Measurements from ENCODE around the gene NLRP7.
"Not testable (repeated sequence)": the region's sequence is repeated elsewhere in the genome, so short reads cannot be mapped to it uniquely, and the experiment has no call there.

NLRP7 gene

GRCh38 chr19:54905421-54905802 lies 41.9 kb downstream of the NLRP7 start:
- no peak overlapping the region for H3K4me3 ChIP-seq (ENCODE audit: low read length)
- no peaks in the 10 kb centered on the region for H4K20me1 ChIP-seq (ENCODE audit: insufficient read depth, low read length)
- TF ChIP-seq CTCF (IDR thresholded peaks at IDR 0.05; ENCODE audit: low read length) (no peak), EZH2phosphoT487 (IDR thresholded peaks at IDR 0.05; ENCODE audit: low read length) (no peak), EZH2 (optimal IDR thresholded peaks at IDR 0.05; ENCODE audit: low read depth, low read length) (no peak)
- no peaks in the 10 kb centered on the region for H3K9me3 ChIP-seq (replicated peaks; ENCODE audit: insufficient read depth, low read length)
- H3K9ac ChIP-seq (ENCODE audit: low read length): no peak overlapping the region
- no peaks in the 10 kb centered on the region for H3F3A ChIP-seq (ENCODE audit: insufficient read depth, low read length)
- no peaks in the 10 kb centered on the region for H3K9me2 ChIP-seq (replicated peaks; ENCODE audit: insufficient read depth, low read length)
- no peak overlapping the region for H3K4me2 ChIP-seq (ENCODE audit: low read depth, low read length)
- H3K27ac ChIP-seq (ENCODE audit: low read length): no peak overlapping the region
- H3K27me3 ChIP-seq (replicated peaks; ENCODE audit: insufficient read depth, low read length): peaks cover 46% of the 10 kb centered on the region
- no peaks in the 10 kb centered on the region for H3K4me1 ChIP-seq (ENCODE audit: low read length)
- H3K36me3 ChIP-seq (replicated peaks; ENCODE audit: insufficient read depth, low read length): no peaks in the 10 kb centered on the region
- no peak for DNase-seq
- no peak overlapping the region for H2AFZ ChIP-seq (ENCODE audit: low read length)
- no peaks in the 10 kb centered on the region for H3K79me2 ChIP-seq (ENCODE audit: low read length)

GRCh38 chr19:54904261-54904660 lies 43.1 kb downstream of the NLRP7 start:
- not testable (repeated sequence) for H3K9ac ChIP-seq (ENCODE audit: low read length); DNase-seq; H3K79me2 ChIP-seq (ENCODE audit: low read length); H3K36me3 ChIP-seq (replicated peaks; ENCODE audit: insufficient read depth, low read length); H3K27ac ChIP-seq (ENCODE audit: low read length); H4K20me1 ChIP-seq (ENCODE audit: insufficient read depth, low read length); H3K9me3 ChIP-seq (replicated peaks; ENCODE audit: insufficient read depth, low read length); H3K4me3 ChIP-seq (ENCODE audit: low read length); H3F3A ChIP-seq (ENCODE audit: insufficient read depth, low read length); H3K9me2 ChIP-seq (replicated peaks; ENCODE audit: insufficient read depth, low read length); H3K4me1 ChIP-seq (ENCODE audit: low read length); H2AFZ ChIP-seq (ENCODE audit: low read length); H3K4me2 ChIP-seq (ENCODE audit: low read depth, low read length)
- H3K27me3 ChIP-seq (replicated peaks; ENCODE audit: insufficient read depth, low read length): peaks cover 50% of the 10 kb centered on the region

- H2AFZ ChIP-seq (ENCODE audit: low read length): no peak overlapping the region
- TF ChIP-seq EZH2phosphoT487 (IDR thresholded peaks at IDR 0.05; ENCODE audit: low read length) (no peak), CTCF (IDR thresholded peaks at IDR 0.05; ENCODE audit: low read length) (no peak), EZH2 (optimal IDR thresholded peaks at IDR 0.05; ENCODE audit: low read depth, low read length) (no peak)
These were observed 44.0 kb downstream of the NLRP7 start for GRCh38 chr19:54903303-54903702.

GRCh38 chr19:54902061-54902460 lies 45.3 kb downstream of the NLRP7 start:
- Histone ChIP-seq H3K36me3 (replicated peaks; ENCODE audit: insufficient read depth, low read length) (no peaks in the 10 kb centered on the region), H3K27me3 (replicated peaks; ENCODE audit: insufficient read depth, low read length) (peaks cover 51% of the 10 kb centered on the region), H4K20me1 (ENCODE audit: insufficient read depth, low read length) (no peaks in the 10 kb centered on the region), H3K9ac (ENCODE audit: low read length) (no peak overlapping the region), H3K79me2 (ENCODE audit: low read length) (no peaks in the 10 kb centered on the region), H3K9me3 (replicated peaks; ENCODE audit: insufficient read depth, low read length) (no peaks in the 10 kb centered on the region), H3K4me2 (ENCODE audit: low read depth, low read length) (no peak overlapping the region), H3K9me2 (replicated peaks; ENCODE audit: insufficient read depth, low read length) (no peaks in the 10 kb centered on the region), H3F3A (ENCODE audit: insufficient read depth, low read length) (no peaks in the 10 kb centered on the region), H3K4me3 (ENCODE audit: low read length) (no peak overlapping the region), H2AFZ (ENCODE audit: low read length) (no peak overlapping the region), H3K27ac (ENCODE audit: low read length) (no peak overlapping the region), H3K4me1 (ENCODE audit: low read length) (no peaks in the 10 kb centered on the region)
- no peak for DNase-seq
- no peak for TF ChIP-seq EZH2phosphoT487 (IDR thresholded peaks at IDR 0.05; ENCODE audit: low read length)
- TF ChIP-seq CTCF (IDR thresholded peaks at IDR 0.05; ENCODE audit: low read length): no peak
- no peak for TF ChIP-seq EZH2 (optimal IDR thresholded peaks at IDR 0.05; ENCODE audit: low read depth, low read length)

More at GRCh38 chr19:54903303-54903702, 44.0 kb downstream of the NLRP7 start:
- H3K4me2 ChIP-seq (ENCODE audit: low read depth, low read length): no peak overlapping the region
- H3K36me3 ChIP-seq (replicated peaks; ENCODE audit: insufficient read depth, low read length): no peaks in the 10 kb centered on the region
- no peak overlapping the region for H3K4me3 ChIP-seq (ENCODE audit: low read length)
- H3K27ac ChIP-seq (ENCODE audit: low read length): no peak overlapping the region
- peaks cover 51% of the 10 kb centered on the region for H3K27me3 ChIP-seq (replicated peaks; ENCODE audit: insufficient read depth, low read length)
- no peak for DNase-seq
- no peaks in the 10 kb centered on the region for H4K20me1 ChIP-seq (ENCODE audit: insufficient read depth, low read length)
- no peaks in the 10 kb centered on the region for H3K79me2 ChIP-seq (ENCODE audit: low read length)
- no peak overlapping the region for H3K9ac ChIP-seq (ENCODE audit: low read length)
- H3F3A ChIP-seq (ENCODE audit: insufficient read depth, low read length): no peaks in the 10 kb centered on the region
- H3K4me1 ChIP-seq (ENCODE audit: low read length): no peaks in the 10 kb centered on the region
- no peaks in the 10 kb centered on the region for H3K9me2 ChIP-seq (replicated peaks; ENCODE audit: insufficient read depth, low read length)
- H3K9me3 ChIP-seq (replicated peaks; ENCODE audit: insufficient read depth, low read length): no peaks in the 10 kb centered on the region

- H3K4me1 ChIP-seq (ENCODE audit: low read length): not testable (repeated sequence)
These were observed 46.2 kb downstream of the NLRP7 start for GRCh38 chr19:54901153-54901552.

GRCh38 chr19:54899646-54900045 lies 47.7 kb downstream of the NLRP7 start:
- not testable (repeated sequence) for H3K4me3 ChIP-seq (ENCODE audit: low read length); H3K9ac ChIP-seq (ENCODE audit: low read length); H4K20me1 ChIP-seq (ENCODE audit: insufficient read depth, low read length); H3K36me3 ChIP-seq (replicated peaks; ENCODE audit: insufficient read depth, low read length); H3F3A ChIP-seq (ENCODE audit: insufficient read depth, low read length); H3K9me3 ChIP-seq (replicated peaks; ENCODE audit: insufficient read depth, low read length); H3K27ac ChIP-seq (ENCODE audit: low read length); H3K4me2 ChIP-seq (ENCODE audit: low read depth, low read length); H3K79me2 ChIP-seq (ENCODE audit: low read length); H2AFZ ChIP-seq (ENCODE audit: low read length); DNase-seq; H3K9me2 ChIP-seq (replicated peaks; ENCODE audit: insufficient read depth, low read length); H3K4me1 ChIP-seq (ENCODE audit: low read length)
- H3K27me3 ChIP-seq (replicated peaks; ENCODE audit: insufficient read depth, low read length): peaks cover 31% of the 10 kb centered on the region

More at GRCh38 chr19:54901153-54901552, 46.2 kb downstream of the NLRP7 start:
- not testable (repeated sequence) for H3K9me2 ChIP-seq (replicated peaks; ENCODE audit: insufficient read depth, low read length); H3K27ac ChIP-seq (ENCODE audit: low read length); DNase-seq; H2AFZ ChIP-seq (ENCODE audit: low read length); H3K4me3 ChIP-seq (ENCODE audit: low read length); H4K20me1 ChIP-seq (ENCODE audit: insufficient read depth, low read length); H3K79me2 ChIP-seq (ENCODE audit: low read length); H3K9ac ChIP-seq (ENCODE audit: low read length); H3K4me2 ChIP-seq (ENCODE audit: low read depth, low read length); H3F3A ChIP-seq (ENCODE audit: insufficient read depth, low read length); H3K36me3 ChIP-seq (replicated peaks; ENCODE audit: insufficient read depth, low read length); H3K9me3 ChIP-seq (replicated peaks; ENCODE audit: insufficient read depth, low read length)
- peaks cover 42% of the 10 kb centered on the region for H3K27me3 ChIP-seq (replicated peaks; ENCODE audit: insufficient read depth, low read length)
